ENCODE results near the gene LRRC42.

The LRRC42 gene

DNA sequence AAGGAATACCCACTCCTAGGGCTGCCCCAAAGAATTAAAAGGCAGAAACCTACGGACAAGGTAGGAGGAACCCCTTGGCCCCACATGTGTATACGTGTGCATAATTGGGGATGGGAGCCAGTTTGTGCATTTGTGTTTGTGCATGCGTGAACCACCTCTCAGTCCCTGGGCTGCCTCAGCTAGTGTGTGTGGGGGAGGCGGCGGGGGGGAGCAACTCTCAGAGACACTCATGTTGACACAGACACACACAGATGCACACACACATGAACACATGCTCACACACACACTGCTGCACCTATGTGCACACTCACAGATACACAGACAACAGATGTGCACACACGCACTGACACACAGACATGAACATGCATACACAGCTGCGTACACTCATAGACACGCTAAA lies 66.7 kb downstream of the LRRC42 start:
- ChIA-PET POLR2A (no interaction called here), CTCF (no interaction called here)
- TF ChIP-seq FOXM1 (IDR thresholded peaks at IDR 0.05; ENCODE audit: borderline replicate concordance) (no peak), HDGF (IDR thresholded peaks at IDR 0.05; ENCODE audit: borderline replicate concordance) (no peak), SP1 (IDR thresholded peaks at IDR 0.05) (no peak), ARNT (IDR thresholded peaks at IDR 0.05) (no peak), ELF4 (IDR thresholded peaks at IDR 0.05) (no peak), TARDBP (IDR thresholded peaks at IDR 0.05) (no peak), ZNF384 (IDR thresholded peaks at IDR 0.05) (no peak)
- DNase-seq (ENCODE audit: extremely low spot score), result no peak

DNA sequence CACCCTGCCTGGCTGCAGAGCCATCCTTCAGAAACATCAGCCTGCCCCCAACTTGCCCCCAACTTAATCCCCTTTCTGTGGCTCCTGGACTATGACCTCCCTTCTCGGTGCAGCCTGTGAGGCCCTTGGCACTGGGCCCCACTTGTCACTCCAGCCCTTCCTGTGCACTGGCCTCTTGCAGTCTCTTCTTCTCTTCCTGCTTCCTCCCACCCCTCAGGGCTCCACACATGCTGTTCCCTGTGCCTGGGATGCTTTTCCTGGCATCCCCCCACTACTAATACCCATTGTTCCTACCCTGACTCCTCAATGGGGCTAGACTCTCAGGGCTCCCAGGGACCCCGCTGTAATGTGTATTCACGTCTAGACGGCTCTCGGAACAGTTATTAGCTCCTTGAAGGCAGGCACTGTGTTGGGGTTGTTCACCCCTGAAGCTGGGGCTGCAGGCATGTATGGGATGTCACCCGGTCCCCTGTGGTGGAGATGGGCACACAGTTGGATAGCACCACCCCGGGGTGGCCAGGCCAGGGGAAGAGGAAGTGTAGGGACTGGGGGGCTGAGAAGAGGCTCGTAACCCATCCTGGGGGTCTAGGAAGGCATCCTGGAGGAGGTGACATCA lies 67.4 kb downstream of the LRRC42 start:
- no peak for TF ChIP-seq FOXM1 (IDR thresholded peaks at IDR 0.05; ENCODE audit: borderline replicate concordance)
- CTCF ChIA-PET, result no interaction called here
- DNase-seq (ENCODE audit: extremely low spot score), result no peak
- POLR2A ChIA-PET, result no interaction called here

DNA sequence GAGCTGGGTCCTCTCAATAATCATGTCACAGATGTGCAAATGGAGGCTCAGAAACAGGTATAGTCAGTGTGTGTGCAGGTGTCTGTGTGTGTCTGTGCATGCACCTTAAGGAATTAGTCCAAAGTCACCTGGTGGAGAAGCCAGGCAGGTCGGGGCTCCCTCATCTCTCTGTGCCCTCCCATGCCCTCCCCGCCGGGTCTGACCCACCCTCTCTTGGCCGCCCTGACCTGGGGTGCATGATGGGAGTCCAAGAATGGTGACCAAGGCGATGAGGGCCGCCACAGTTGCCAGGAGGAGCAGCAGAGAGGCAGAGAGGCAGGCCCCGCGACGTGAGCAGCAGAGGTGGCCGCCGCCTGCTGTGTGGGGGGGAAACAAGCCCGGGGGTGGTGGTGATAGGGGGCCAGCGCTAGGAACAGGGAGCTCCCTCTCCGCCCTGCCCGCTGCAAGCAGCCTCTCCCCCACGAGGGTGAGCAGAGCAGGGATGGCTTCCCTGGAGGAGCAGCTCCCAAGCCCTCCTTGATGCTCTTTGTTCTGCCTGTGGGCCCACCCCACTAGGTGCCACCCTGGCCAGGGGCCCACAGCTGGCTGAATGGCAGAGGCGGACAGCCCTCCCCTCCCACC lies 68.0 kb downstream of the LRRC42 start:
- TF ChIP-seq BHLHE40 (IDR thresholded peaks at IDR 0.05; ENCODE audit: borderline replicate concordance) (no peak), SUZ12 (IDR thresholded peaks at IDR 0.05) (no peak), CTBP1 (IDR thresholded peaks at IDR 0.05; ENCODE audit: borderline replicate concordance) (no peak), HDGF (IDR thresholded peaks at IDR 0.05; ENCODE audit: borderline replicate concordance) (no peak), LEF1 (IDR thresholded peaks at IDR 0.05; ENCODE audit: borderline replicate concordance) (no peak), L3MBTL2 (conservative IDR thresholded peaks at IDR 0.05) (no peak), ELF4 (IDR thresholded peaks at IDR 0.05) (no peak), NFRKB (IDR thresholded peaks at IDR 0.05) (no peak), ARNT (IDR thresholded peaks at IDR 0.05) (no peak), SP1 (IDR thresholded peaks at IDR 0.05) (no peak), FOXA1 (IDR thresholded peaks at IDR 0.05) (no peak), FOXK2 (IDR thresholded peaks at IDR 0.05) (no peak)
- TF ChIP-seq, protein P1, sequence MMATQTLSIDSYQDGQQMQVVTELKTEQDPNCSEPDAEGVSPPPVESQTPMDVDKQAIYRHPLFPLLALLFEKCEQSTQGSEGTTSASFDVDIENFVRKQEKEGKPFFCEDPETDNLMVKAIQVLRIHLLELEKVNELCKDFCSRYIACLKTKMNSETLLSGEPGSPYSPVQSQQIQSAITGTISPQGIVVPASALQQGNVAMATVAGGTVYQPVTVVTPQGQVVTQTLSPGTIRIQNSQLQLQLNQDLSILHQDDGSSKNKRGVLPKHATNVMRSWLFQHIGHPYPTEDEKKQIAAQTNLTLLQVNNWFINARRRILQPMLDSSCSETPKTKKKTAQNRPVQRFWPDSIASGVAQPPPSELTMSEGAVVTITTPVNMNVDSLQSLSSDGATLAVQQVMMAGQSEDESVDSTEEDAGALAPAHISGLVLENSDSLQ (IDR thresholded peaks at IDR 0.05), result no peak
- POLR2A ChIA-PET, result no interaction called here
- CTCF ChIA-PET, result no interaction called here
- DNase-seq (ENCODE audit: extremely low spot score), result no peak

DNA sequence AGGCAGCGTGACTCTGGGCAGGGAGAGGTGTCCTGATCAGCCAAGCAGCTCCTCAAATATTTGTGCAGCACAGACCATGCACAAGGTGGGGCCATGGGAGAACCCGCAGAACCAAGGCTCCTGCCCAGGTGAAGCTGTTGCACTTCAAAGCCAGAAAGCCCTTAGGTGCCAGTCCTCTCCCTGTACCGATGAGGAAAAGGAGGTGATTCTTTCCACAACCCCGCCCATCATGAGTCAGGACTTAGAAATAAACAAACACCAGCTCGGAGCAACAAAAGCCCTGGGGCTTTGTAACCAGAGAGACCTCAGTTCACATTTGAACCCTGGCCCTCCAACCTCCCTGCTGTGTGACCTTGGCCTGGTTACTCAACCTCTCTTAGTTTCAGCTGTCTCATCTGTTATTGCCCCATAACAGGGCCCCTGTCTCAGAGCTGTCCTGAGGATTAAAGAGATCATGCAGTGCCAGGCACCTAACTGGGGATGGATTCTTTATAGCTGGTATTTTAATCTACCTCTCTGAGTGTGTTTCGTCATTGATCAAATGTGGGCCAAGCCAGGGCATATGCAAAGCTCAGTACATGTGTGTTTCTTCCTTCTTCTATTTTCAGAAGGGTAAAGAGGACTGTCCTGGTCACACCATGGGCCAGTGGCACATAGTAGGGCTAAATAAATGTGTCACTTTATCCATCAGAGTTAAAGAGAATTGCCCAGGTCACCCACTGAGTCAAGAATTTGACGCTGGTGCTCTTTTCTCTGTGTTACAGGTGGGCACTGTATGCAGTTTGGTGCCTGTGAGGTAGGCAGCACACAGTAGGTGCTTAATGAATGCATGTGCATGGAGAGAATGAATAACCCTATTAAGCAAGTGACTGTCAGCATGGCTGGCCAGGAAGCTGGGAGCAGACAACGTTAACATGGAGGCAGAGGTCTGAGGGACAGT lies 70.5 kb downstream of the LRRC42 start:
- CTCF ChIA-PET, result no interaction called here
- no peak for DNase-seq (ENCODE audit: extremely low spot score)
- POLR2A ChIA-PET, result no interaction called here
- TF ChIP-seq L3MBTL2 (conservative IDR thresholded peaks at IDR 0.05) (no peak), FOXK2 (IDR thresholded peaks at IDR 0.05) (no peak), ARNT (IDR thresholded peaks at IDR 0.05) (no peak)
